SH-SY5Y (cell line): ENCODE results near the gene TMEM184A.

ENCODE experiments used
- GATA2 ChIP-seq: IDR thresholded peaks from 2 replicates; pipeline ENCODE4 v1.6.1; 2011; ENCODE audit warnings: mild to moderate bottlenecking, low read depth, low read length
- GATA3 ChIP-seq: IDR thresholded peaks from 2 replicates; pipeline ENCODE4 v1.6.1; 2011; ENCODE audit warnings: low read depth, mild to moderate bottlenecking, low read length, moderate library complexity

Gene TMEM184A

GRCh38 chr7:1535701-1536454 is 20.1 kb downstream of the TMEM184A start:
- TF ChIP-seq GATA3 (no peak), GATA2 (no peak)

GRCh38 chr7:1535100-1535458 is 20.9 kb downstream of the TMEM184A start:
- TF ChIP-seq GATA2 (no peak), GATA3 (no peak)

GRCh38 chr7:1534330-1535099 is 21.5 kb downstream of the TMEM184A start:
- TF ChIP-seq GATA2 = no peak
- TF ChIP-seq GATA3 = no peak

- TF ChIP-seq GATA2 (no peak), GATA3 (no peak)
Measured at GRCh38 chr7:1533547-1534329, 22.3 kb downstream of the TMEM184A start.

GRCh38 chr7:1533255-1533546 is 22.8 kb downstream of the TMEM184A start:
- TF ChIP-seq GATA3 = no peak
- TF ChIP-seq GATA2 = no peak

GRCh38 chr7:1532456-1533254 is 23.4 kb downstream of the TMEM184A start:
- TF ChIP-seq GATA3 = no peak

- TF ChIP-seq GATA3 = no peak
- no peak for TF ChIP-seq GATA2
Measured at GRCh38 chr7:1531979-1532455, 24.0 kb downstream of the TMEM184A start.

GRCh38 chr7:1531263-1531978 is 24.6 kb downstream of the TMEM184A start:
- no peak for TF ChIP-seq GATA3

GRCh38 chr7:1530946-1531262 is 25.1 kb downstream of the TMEM184A start:
- TF ChIP-seq GATA3 (no peak), GATA2 (no peak)

- TF ChIP-seq GATA2 (no peak), GATA3 (no peak)
Measured at GRCh38 chr7:1529383-1530116, 26.5 kb downstream of the TMEM184A start.

GRCh38 chr7:1526271-1526754 is 29.7 kb downstream of the TMEM184A start:
- TF ChIP-seq GATA3 (no peak), GATA2 (no peak)

- no peak for TF ChIP-seq GATA2
Measured at GRCh38 chr7:1525409-1525808, 30.6 kb downstream of the TMEM184A start.

GRCh38 chr7:1523844-1524243 is 32.2 kb downstream of the TMEM184A start:
- TF ChIP-seq GATA2 (no peak), GATA3 (no peak)
